Measurements from ENCODE around the gene NUCB1. TPM values are rescaled to one million over a fixed set of nuclear protein-coding genes. Genes with fewer than 3 reads are reported as not detected.

The NUCB1 gene
- total RNA-seq, 2 experiments from 2014 or later, result 73.7 to 77.0 TPM

DNA sequence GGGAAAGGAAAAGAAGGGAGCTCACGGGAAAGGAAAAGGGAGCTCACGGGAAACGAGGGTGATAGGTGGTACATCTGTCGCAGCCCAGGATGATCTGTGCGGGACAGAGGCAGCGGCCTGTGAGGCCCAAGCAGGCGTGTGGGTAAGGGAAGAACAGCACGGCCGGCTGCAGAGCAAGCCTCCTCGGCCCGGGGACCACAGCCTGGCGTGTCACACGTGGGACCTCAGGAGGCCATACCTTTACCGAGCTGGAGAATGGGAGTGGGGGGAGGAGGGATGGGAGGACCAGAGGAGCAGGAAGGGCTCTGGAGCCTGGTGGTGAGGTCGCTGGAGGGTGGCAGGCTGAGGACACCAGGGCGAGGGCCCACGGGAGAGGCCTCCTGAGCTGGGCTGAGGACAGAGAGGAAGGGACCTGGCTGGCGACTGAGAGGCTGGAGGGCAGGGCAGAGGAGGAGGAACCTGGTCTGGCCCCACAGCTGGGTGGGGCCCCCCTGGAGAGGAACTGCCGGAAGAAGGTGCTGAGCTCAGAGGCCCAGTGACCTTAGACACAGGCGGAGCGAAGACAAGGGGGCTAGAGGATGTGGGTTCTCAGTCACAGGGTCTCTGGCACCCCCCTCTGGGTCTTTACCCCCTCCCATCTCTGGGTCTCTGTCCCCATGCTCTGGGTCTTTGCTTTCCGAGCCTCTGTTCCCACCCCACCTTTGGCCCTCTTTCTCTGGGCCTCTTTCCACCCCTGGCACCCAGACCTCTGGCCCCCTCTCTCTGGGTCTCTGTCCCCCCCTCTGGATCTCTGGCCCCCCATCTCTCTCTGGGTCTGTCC, 62.1 kb downstream of the NUCB1 start:
- peak overlapping the region; percentile 97 for H3K27ac Mint-ChIP-seq
- H3K9me3 ChIP-seq (ENCODE audit: control insufficient read depth in 1 of 2, insufficient read depth in 1 of 2, low read length in 2 of 2), result peaks cover 0 to 3% of the 10 kb centered on the region in 2 experiments
- peaks cover 54% of the 10 kb centered on the region for H3K4me1 Mint-ChIP-seq (ENCODE audit: low read depth)
- H3K9me3 Mint-ChIP-seq, result no peaks in the 10 kb centered on the region
- ChIA-PET POLR2A (interaction anchor here (0.7 to 1.5 kb wide), 6 partner anchors 9 to 599 kb away, joined by 3 to 5 read pairs (median 4); partner anchors contain the start of genes DHDH, PPP1R15A, RUVBL2 and TMEM143), CTCF (interaction anchor here (1.0 to 1.1 kb wide), 2 partner anchors 8 to 31 kb away, joined by 3 to 5 read pairs; partner anchors contain the start of genes GYS1 and RUVBL2)
- TF ChIP-seq, protein P1, sequence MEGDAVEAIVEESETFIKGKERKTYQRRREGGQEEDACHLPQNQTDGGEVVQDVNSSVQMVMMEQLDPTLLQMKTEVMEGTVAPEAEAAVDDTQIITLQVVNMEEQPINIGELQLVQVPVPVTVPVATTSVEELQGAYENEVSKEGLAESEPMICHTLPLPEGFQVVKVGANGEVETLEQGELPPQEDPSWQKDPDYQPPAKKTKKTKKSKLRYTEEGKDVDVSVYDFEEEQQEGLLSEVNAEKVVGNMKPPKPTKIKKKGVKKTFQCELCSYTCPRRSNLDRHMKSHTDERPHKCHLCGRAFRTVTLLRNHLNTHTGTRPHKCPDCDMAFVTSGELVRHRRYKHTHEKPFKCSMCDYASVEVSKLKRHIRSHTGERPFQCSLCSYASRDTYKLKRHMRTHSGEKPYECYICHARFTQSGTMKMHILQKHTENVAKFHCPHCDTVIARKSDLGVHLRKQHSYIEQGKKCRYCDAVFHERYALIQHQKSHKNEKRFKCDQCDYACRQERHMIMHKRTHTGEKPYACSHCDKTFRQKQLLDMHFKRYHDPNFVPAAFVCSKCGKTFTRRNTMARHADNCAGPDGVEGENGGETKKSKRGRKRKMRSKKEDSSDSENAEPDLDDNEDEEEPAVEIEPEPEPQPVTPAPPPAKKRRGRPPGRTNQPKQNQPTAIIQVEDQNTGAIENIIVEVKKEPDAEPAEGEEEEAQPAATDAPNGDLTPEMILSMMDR (IDR thresholded peaks at IDR 0.05), result no peak
- peak in 8 of 14 experiments; percentile 20 to 73 (median 40) for DNase-seq
- no peak for ATAC-seq (ENCODE audit: poor library complexity)
- no peak overlapping the region for H3K4me3 ChIP-seq (ENCODE audit: low read length)
- H3K27me3 Mint-ChIP-seq, result no peaks in the 10 kb centered on the region
- peaks cover 0 to 2% of the 10 kb centered on the region in 2 experiments for H3K27me3 ChIP-seq (ENCODE audit: control insufficient read depth in 1 of 2, insufficient read depth in 2 of 2, low read length in 2 of 2)
- H3K36me3 ChIP-seq (ENCODE audit: insufficient read depth, low read length), result peaks cover 11% of the 10 kb centered on the region
- peaks cover 30% of the 10 kb centered on the region for H3K36me3 Mint-ChIP-seq (ENCODE audit: low read depth)
- intact Hi-C loops (cut with DNase I, micrococcal nuclease), result no loop called here
- H3K4me3 Mint-ChIP-seq, result peak overlapping the region; percentile 59
- H3K4me1 ChIP-seq (ENCODE audit: insufficient read depth, low read length), result peaks cover 63% of the 10 kb centered on the region
- H3K27ac ChIP-seq (ENCODE audit: low read depth in 1 of 2, low read length in 2 of 2), result peak overlapping the region; percentile 55 to 58

DNA sequence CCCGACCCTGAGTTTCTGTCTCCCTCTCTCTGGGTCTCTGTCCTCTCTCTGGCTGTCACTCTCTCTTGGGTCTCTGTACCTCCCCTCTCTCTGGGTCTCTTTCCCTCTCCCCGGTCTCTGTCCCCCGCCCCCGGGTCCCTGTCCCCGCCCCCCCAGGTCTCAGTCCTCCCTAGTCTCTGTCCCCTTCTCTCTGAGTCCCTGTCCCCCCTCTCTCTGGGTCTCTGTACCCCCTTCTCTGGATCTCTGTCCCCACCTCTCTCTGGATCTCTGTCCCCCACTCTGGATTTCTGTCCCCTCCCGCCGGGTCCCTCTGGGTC, 62.7 kb downstream of the NUCB1 start:
- Mint-ChIP-seq H3K4me1 (ENCODE audit: low read depth) (peaks cover 51% of the 10 kb centered on the region), H3K36me3 (ENCODE audit: low read depth) (peaks cover 31% of the 10 kb centered on the region), H3K27me3 (no peaks in the 10 kb centered on the region), H3K27ac (peak overlapping the region; percentile 97), H3K4me3 (no peak overlapping the region), H3K9me3 (no peaks in the 10 kb centered on the region)
- peaks cover 0 to 3% of the 10 kb centered on the region in 2 experiments for H3K9me3 ChIP-seq (ENCODE audit: control insufficient read depth in 1 of 2, insufficient read depth in 1 of 2, low read length in 2 of 2)
- DNase-seq (no peak), ATAC-seq (ENCODE audit: poor library complexity) (no peak)
- H3K27ac ChIP-seq (ENCODE audit: low read depth in 1 of 2, low read length in 2 of 2), result peak overlapping the region; percentile 55 to 58
- no peak overlapping the region for H3K4me3 ChIP-seq (ENCODE audit: low read length)
- H3K36me3 ChIP-seq (ENCODE audit: insufficient read depth, low read length), result peaks cover 17% of the 10 kb centered on the region
- POLR2A ChIA-PET, result interaction anchor here (0.7 to 1.5 kb wide), 4 partner anchors 10 to 91 kb away, joined by 3 to 5 read pairs (median 3); partner anchors contain the start of genes DHDH, PPP1R15A and RUVBL2
- CTCF ChIA-PET, result no interaction called here
- peaks cover 0 to 2% of the 10 kb centered on the region in 2 experiments for H3K27me3 ChIP-seq (ENCODE audit: control insufficient read depth in 1 of 2, insufficient read depth in 2 of 2, low read length in 2 of 2)
- intact Hi-C loops (cut with DNase I, micrococcal nuclease), result no loop called here
- H3K4me1 ChIP-seq (ENCODE audit: insufficient read depth, low read length), result peaks cover 63% of the 10 kb centered on the region
- TF ChIP-seq, protein P1 (IDR thresholded peaks at IDR 0.05), result no peak

DNA sequence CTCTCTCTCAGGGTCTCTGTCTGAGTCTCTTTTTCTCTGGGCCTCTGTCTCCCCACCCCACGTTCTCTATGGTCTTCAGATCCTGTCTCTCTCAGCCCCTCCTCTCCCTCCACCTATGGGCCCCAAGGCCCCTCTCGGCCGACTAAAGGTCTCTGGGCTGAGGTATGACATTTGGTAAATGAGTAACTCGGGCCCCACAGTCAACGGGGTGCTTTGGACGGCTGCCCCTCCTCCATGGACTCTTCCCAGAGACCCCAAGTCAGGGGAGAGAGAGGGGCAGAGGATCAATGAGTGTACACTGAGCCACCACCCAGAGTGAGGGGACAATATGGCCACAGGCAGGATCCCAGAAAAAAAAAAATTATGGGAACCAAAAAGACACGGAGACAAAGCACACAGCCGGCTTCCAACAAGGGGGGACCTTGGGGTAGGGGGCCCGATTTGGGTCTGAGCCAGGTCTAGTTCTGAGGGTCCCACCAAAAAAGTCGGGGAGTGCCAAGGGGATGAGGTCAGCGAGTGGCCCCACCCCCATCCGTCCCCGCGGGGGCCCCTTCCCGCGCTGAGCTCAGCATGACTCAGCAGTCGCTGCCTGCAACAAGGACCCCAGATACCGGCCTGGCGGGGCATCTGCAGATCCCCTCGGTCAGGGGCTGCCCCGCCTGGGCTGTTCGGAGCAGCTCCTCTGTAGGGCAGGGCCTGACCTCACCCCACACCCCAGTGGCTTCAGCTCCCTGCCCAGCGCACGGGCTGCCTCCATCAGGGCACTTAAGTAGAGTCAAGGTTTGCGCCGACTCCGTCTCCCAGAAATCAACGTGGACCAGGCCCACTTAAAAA, 63.5 kb downstream of the NUCB1 start:
- H3K4me3 Mint-ChIP-seq, result peak overlapping the region; percentile 97
- ChIA-PET POLR2A (interaction anchor here (0.8 to 3.5 kb wide), 6 partner anchors 9 to 168 kb away, joined by 3 to 38 read pairs (median 16); partner anchors contain the start of genes BAX, DHDH, NUCB1 and PPP1R15A), CTCF (interaction anchor here (1.3 to 1.5 kb wide), 2 partner anchors 30 to 168 kb away, joined by 3 to 5 read pairs; partner anchors contain the start of genes GYS1 and RUVBL2)
- peaks cover 35% of the 10 kb centered on the region for H3K36me3 Mint-ChIP-seq (ENCODE audit: low read depth)
- DNase-seq (peak in 9 of 14 experiments; percentile 22 to 71 (median 50)), ATAC-seq (ENCODE audit: poor library complexity) (no peak)
- TF ChIP-seq, protein P1 (IDR thresholded peaks at IDR 0.05), result no peak
- Histone ChIP-seq H3K4me1 (ENCODE audit: insufficient read depth, low read length) (peaks cover 63% of the 10 kb centered on the region), H3K4me3 (ENCODE audit: low read length) (peak overlapping the region; percentile 85), H3K36me3 (ENCODE audit: insufficient read depth, low read length) (peaks cover 20% of the 10 kb centered on the region), H3K9me3 (ENCODE audit: control insufficient read depth in 1 of 2, insufficient read depth in 1 of 2, low read length in 2 of 2) (peaks cover 0 to 3% of the 10 kb centered on the region in 2 experiments), H3K27ac (ENCODE audit: low read depth in 1 of 2, low read length in 2 of 2) (peak overlapping the region; percentile 55 to 68), H3K27me3 (ENCODE audit: control insufficient read depth in 1 of 2, insufficient read depth in 2 of 2, low read length in 2 of 2) (peaks cover 0 to 2% of the 10 kb centered on the region in 2 experiments)
- peaks cover 47% of the 10 kb centered on the region for H3K4me1 Mint-ChIP-seq (ENCODE audit: low read depth)
- intact Hi-C loops (cut with DNase I, micrococcal nuclease), result loop anchor here in 1 of 2 experiments (2.0 kb wide), 2 partner anchors 63 to 91 kb away; partner anchors contain the start of genes NUCB1 and PPP1R15A
- no peaks in the 10 kb centered on the region for H3K27me3 Mint-ChIP-seq
- H3K9me3 Mint-ChIP-seq, result no peaks in the 10 kb centered on the region
- H3K27ac Mint-ChIP-seq, result peak overlapping the region; percentile 97

Data from CD4-positive, alpha-beta T cell (primary cell).